DLD1 (cell line): ENCODE data around the gene LMBR1.
"Not testable (repeated sequence)": the region's sequence is repeated elsewhere in the genome, so short reads cannot be mapped to it uniquely, and the experiment has no call there.

ENCODE experiments used
- in situ Hi-C: cut with HindIII; loops from 2 replicates; pipeline ENCODE4 v1.10.0; 2017; ENCODE audit warnings: low sequenced_read_pairs

LMBR1 gene

DNA sequence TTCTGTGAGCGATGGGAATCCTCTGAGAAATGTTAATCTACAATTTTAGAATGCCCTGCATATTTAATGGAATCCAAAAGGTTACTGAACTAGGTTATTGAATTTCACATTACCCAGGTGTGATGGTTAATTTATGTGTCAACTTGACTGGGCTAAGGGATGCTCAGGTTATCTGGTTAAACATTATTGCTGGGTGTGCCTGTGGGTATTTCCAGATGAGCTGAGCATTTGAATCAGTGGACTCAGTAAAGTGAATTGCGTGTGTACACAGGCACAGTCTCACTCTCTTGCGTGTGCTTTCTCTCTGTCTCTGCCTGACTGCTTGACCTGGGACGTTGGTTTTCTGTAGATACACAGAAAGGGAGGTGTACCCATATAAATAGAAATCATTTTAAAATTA is 230.7 kb downstream of the LMBR1 start:
- in situ Hi-C loops, result no loop called here

DNA sequence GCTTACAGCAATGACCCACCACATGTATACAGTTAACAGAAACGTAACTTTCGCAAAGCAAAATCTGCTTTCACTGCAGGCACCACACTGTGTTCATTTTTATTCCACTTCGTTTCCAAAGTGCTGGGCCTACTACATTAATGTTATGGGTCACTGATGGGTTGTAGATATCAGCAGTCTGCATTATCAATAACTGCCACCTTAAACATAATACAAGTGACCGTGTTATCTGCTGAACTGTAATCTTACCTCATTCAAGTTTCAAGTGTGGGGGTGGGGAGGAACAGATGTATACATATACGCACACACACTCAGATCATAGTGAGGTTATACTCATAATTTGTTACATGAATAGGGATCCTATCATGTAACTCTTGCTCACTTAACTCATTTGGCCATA is 231.3 kb downstream of the LMBR1 start:
- in situ Hi-C loops, result no loop called here

DNA sequence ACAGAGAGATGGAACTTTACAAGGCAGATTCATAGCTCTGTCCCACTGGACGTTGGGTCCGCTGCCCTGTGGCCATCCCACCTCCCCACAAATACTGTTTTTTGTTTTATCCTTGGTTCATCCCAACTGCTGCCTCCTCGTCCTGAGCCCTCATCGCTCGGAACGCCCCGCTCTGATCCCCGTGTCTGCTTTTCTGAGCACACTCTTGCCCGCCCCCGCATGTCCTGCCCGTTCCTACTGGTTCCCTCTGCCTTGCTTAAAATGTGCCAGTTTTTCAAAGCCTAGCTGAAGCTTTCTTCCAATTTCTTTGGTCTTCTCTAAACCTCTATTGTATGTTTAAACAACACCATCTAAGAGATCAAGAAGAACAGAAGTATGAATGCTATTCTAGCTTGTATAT is 233.0 kb downstream of the LMBR1 start:
- in situ Hi-C loops, result no loop called here

DNA sequence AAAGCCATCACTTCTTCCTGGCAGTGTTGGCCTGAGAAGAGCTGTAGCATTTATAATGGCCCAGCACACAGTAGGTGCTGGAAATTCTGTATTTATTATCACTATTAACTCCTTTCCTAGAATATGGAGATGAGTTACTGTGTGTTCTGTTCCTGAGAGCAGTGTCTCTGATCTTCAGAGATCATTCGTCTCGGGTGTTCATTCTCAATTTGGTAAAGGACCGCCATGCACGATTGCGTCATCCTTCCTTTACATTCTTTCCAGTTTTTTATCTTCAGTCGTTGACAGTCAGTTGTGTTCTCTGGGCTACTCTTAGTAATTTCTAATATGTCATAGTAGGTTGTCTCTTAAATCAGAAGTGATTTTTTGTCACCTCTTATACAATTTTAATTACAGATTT is 233.8 kb downstream of the LMBR1 start:
- in situ Hi-C loops, result no loop called here

DNA sequence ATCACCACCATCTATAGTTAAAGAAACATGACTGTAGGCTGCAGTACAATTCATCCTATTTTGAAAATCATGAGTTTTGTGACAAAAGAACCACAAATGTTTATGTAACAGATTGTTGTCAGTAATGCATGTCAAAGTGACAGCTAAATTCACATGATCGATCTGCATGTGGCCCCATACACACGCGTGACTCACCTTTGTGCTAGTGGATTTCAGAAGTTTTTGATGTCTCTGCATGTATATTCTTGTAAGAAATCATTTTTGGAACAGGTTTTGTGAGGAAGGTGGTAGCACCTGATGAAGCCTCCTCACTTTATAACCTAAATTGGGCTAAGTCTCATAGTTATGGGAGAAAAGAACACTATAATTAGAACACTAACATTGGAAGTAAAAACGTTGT is 235.3 kb downstream of the LMBR1 start:
- in situ Hi-C loops, result no loop called here

DNA sequence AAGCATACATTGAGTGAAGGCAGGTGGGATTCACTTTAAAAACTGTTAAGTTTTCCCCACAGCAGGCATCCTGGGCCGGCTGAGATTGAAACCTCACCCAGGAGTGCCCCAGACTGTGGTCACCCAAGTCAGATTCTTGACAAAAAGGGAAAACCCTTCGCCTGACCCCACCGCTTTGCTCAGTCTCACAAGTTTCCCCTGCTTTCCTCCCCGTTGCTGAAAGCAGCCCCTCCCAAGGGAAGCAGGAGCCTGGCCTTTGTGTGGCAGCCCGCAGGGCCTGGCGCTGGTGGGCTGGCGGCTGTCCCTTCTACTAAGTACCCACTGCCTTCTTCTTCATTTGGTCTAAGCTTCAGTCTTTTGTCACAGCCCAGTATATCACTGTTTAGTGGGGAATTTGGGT is 236.4 kb downstream of the LMBR1 start:
- in situ Hi-C loops, result no loop called here

DNA sequence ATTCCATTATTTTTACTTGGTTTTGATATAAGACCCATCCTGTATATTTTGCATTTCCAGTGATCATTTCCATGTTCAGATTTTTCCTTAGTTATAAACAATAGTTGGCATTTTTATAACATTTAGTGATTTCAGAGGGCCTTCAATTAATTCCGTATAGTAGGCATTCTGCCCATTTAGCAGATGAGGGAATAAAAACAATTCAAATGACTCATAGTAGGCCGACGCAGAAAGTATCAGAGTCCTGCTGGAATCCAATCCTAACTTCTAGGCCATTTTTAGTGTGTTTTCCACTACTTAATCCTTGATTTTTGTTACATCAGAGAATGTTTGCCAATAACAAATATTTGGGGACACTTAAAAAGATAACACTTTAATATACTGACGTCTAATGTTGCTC is 237.0 kb downstream of the LMBR1 start:
- in situ Hi-C loops, result no loop called here

DNA sequence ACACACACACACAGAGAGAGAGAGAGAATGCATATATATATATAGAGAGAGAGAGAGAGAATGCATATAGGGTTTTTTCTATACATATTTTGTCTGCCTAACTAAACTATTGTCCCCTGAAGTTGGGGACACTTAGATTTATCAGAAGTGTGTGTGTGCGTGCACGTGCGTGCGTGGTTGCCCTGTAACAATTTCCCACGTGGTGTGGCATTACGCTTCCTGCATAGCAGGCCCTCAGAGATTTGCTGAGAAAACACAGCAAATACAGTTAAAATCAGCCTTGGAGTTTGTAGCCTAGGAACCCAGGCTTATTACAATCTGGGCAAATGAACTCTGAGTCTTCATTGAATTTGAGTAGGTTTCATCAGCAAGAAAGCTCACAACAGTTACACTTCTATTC is 237.7 kb downstream of the LMBR1 start:
- in situ Hi-C loops, result no loop called here

DNA sequence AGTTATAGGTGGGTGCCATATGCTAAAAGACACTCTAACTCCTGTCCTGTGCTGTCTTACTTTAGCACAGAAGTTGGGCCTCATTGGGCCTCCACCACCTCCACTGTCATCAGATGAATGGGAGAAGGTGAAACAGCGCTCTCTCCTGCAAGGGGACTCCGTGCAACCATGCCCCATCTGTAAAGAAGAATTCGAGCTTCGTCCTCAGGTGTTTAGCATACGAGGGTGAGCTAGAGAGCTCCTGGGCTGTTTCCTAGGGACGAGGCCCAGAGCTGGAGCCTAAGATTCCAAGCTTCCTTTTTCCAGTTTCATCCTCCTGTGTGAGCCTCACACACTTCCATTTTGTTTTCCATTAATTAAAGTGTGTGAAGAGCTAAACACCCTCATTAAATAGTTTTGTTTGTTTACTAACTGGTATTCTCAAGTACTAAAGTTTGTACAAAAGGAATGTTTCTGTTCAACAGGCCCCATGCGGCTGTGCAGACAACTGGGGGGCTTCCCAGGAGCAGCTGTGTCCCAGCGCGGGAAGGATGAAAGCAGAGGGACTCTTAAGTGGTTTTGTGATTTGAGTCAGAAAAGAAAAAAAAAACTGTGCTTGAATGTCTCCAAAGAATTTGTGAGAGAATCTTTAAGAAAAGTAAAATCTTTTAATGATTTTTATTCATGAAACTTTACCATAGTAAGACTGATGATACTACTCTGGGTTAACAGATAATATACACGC is 238.3 kb downstream of the LMBR1 start:
- in situ Hi-C loops, result no loop called here

DNA sequence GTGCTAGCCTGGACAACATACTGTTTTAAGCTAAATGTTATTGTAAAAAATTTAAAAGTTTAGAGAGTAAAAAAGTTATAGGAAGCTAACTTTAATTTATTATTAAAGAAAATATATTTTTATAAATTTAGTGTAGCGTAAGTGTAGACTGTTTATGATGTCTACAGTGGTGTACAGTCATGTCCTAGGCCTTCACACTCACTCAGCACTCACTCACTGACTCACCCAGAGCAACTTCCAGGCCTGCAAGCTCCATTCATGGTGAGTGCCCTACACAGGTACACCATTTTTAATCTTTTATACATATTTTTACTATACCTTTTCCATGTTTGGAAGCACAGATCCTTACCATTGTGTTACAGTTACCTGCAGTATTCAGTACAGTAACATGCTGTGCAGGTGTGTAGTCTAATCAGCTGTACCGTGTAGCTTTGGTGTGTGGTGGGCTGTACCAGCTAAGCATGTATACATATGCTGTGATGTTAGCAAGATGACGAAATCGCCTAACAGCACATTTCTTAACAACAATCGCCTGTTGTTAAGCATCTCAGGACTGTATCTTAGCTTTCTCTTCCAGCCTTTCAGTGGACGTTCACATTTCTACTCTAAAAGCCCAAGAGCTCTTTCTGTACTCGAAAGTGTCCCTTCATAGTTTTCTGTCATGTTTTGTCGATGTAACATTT is 240.0 kb downstream of the LMBR1 start:
- in situ Hi-C loops, result no loop called here

DNA sequence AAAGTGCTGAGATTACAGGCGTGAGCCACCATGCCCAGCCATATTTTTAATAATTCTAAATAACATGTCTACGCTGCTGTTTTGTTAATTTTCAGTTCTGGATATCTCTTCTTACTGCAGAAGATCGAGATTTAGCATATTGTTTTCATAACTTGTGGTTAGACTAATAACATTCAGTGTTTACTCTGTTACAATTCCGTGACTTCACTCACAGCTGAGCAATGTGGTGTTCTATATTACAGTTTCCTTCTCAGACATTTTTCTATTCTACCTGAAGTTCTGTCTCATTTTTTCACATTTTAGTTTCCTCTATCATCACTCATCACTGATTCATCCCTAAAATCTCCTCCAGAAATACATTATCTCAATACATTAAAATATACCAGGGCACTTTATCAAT is 241.5 kb downstream of the LMBR1 start:
- in situ Hi-C loops, result no loop called here

DNA sequence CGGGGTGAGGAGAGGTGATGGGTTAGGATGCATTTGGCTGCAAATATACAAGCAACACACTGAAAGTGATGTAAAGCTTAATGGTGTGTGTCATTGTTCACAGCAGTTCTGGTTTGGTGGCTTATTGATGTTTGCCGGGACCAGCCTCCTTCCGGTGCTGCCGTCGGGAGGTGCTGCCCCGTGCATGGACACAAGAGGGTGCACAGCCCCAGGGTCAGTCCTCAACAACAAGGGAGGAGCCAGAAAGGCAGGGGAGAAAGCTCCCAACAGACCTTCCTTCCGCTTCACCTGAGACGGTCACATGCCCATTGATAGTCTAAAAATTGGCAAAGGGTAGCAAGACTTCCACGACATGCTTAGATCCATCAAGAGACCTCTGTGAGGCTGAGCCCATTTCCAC is 242.9 kb downstream of the LMBR1 start:
- in situ Hi-C loops, result no loop called here

DNA sequence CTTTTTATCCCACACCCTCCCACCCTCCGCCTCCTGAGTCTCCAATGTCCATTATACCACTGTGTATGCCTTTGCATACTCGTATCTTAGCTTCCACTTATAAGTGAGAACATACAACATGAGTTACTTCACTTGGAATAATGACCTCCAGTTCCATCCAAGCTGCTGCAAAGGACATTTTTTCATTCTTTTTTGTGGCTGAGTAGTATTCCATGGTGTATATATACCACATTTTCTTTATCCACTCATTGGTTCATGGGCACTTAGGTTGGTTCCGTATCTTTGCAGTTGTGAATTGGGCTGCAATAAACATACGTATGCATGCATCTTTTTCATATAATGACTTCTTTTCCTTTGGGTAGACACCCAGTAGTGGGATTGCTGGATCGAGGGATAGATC is 245.7 kb downstream of the LMBR1 start:
- in situ Hi-C loops, result not testable (repeated sequence)

DNA sequence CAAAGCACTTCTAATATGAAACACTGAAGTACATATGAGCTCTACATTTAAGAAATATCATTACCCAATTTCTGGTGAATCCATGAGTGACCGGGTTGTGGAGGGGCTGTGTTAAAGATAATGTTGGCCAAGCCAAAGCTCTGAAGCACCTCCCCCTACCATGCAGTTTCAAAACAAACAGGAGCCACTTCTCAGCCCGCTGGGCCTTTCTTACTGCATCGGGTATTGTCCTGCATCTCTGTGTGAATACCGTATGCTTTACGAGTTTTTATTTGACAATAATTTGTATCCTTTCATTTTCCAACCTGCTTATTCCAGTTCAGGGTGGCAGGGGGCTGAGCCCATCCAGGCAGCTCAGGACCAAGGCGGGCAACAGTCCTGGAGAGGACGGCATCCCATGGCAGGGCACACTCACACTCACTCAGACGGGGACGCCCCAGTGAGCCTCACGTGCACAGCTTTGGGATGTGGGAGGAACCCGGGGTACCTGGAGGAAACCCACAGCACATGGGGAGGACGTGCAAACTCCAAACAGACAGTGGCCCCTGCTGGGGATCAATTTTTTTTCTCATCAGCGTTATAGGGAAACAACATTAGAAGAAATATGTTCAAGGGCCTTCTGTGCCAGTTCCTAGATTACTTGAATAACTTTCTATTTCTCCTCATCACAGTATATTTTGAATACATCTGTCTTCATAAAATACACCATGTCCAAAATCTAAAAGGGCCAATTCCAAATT is 250.5 kb downstream of the LMBR1 start:
- in situ Hi-C loops, result no loop called here

DNA sequence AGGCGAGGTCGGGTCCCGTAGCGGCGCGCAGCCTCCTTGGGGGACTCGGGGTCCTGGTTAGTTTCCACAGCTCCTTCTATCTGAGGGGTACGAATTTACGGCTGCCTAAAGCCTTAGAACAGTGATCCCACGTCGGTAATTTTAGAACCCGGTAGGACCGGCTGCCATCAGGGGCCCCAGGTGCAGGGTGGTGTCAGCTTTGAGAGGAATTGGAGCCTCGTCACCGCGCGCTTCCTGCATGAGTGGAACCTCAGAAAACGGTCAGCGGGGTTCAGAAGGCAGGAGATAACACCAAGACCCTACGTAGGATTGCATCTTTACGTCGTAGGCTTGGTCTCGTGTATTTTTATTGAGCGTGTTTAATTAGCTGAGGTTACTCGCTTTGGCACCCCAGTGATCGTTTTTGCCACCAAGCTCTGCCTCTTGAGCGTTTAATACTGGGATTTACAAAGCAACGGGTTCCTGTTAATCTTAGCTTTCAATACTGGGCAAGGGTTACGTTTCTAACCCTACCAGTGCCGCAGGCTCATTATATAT is 252.0 kb downstream of the LMBR1 start:
- in situ Hi-C loops, result no loop called here

DNA sequence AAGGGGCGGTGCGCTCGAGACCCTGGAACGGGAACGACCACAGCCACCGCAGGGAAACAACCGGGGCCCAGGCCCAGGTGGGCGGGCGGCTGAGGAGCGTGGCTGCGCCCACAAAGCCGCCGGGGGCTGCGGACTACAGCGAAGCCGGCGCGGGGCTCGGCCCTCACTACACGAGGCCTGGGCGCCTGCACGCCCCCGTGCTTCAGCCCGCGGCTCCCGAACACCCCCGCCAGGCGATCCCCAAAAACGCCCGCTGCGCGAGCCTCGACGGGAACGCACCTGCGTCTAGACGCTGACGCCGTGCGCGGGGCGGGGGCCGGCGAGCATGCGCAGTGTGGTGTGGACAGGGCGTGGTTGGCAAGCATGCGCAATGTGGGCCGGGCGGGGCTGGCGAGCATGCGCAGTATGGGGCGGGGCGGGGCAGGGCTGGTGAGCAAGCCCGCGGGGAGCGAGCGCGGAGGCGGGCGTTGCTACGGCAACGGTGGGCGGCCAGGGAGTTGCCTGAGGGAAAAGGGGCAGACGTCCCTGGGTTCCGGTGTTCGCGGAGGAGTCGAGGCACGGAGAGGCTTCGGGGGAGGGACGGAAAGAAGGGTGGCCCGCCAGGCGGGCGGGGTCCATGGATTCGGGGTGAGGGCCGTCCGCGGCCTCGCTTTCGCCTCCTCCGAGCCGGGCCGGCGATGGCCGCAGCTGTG is 252.6 kb downstream of the LMBR1 start, which contains the start of gene RNF32:
Gene RNF32, plus strand, starts transcription at position 518 of the 692 bp plus-strand sequence. CDS start 3,104 bp downstream, outside the sequence.
- in situ Hi-C loops, result no loop called here

DNA sequence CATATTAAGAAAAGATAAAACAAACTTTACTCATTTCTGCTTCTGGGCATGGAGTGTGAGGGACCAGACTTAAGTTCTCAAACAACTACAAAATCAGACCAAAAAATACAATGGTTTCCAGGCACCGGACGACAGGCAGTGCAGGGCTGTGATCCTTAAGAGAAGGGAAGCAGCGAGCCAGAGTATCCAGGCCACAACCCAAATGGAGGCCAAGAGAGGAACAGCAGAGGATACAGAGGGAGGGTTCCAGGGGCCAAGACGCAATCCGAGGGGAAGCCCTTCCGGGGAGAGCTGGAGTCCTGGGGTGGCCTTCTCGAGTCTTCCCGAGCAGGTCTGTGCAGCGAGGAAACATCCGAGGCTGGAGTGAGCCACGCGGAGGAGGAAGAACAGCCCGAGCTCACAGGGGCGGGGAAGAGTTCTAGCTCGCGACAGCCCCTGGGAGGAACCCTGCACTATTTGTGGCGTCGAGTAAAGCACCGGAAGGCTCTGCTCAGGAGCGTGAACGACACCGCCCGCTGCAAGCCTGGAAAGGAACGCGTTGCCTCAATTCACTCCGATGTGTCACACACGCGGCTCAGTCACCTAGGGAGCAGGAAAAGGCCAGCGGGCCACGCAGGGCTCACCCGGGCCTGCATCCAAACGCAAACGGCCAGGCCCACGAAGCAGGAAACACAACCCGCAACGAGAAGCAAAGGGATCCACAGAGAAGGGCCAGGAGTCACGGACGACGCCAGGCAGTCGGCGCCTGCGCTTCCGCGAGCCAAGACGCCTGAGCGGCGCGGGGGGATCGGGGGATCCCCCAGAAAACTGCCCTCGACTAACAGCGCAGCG is 253.3 kb downstream of the LMBR1 start:
- in situ Hi-C loops, result no loop called here

DNA sequence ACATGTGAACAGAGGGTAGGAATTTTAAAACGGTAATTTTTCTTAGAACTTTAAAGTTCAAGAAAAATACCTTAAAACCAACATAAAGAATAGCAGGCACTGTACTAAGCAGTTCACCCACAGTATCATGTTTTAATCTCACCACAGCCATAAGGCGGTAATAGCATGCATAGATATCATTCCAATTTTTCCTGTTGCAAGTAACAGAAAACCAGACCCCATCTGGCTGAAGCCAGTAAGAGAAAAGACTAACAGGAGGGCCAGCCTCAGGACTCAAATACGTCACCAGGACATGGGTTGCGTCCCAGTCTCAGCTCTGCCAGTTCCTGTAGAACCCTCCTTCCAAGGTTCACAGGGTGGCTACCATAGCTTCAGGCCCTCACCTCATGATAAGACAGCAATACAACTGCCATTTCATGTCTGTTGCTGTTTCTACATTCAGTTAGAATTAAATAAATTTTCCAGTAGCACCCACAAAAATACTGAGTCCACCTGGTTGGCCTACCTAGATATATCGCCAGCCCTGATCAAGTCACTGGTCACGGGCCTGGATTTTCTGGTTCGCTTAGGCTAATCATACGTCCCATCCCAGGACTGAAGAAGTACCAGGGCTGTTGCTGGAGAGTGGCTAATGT is 254.4 kb downstream of the LMBR1 start:
- in situ Hi-C loops, result no loop called here

DNA sequence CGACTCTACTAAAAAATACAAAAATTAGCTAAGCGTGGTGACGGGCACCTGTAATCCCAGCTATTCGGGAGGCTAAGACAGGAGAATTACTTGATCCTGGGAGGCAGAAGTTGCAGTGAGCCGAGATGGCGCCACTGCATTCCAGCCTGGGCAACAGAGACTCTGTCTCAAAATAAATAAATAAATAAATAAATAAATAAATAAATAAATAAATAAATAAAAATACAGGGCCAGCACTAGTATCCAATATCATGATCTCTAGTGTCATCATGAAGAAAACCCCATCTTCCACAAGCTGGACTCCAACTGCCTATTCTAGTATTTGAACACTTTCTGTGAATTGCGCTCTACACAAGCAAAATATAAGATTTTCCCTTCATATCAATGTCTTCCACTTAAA is 255.9 kb downstream of the LMBR1 start:
- in situ Hi-C loops, result not testable (repeated sequence)
